ENCODE data around the gene GMPR. TPM values are rescaled to one million over a fixed set of nuclear protein-coding genes. Genes with fewer than 3 reads are reported as not detected.
A peak's percentile ranks its signal among the peaks of the same experiment; 100 is the strongest.
"Not testable (repeated sequence)": the region's sequence is repeated elsewhere in the genome, so short reads cannot be mapped to it uniquely, and the experiment has no call there.

Gene GMPR
- total RNA-seq, 1 donor from 2014 or later, result 126 TPM

DNA sequence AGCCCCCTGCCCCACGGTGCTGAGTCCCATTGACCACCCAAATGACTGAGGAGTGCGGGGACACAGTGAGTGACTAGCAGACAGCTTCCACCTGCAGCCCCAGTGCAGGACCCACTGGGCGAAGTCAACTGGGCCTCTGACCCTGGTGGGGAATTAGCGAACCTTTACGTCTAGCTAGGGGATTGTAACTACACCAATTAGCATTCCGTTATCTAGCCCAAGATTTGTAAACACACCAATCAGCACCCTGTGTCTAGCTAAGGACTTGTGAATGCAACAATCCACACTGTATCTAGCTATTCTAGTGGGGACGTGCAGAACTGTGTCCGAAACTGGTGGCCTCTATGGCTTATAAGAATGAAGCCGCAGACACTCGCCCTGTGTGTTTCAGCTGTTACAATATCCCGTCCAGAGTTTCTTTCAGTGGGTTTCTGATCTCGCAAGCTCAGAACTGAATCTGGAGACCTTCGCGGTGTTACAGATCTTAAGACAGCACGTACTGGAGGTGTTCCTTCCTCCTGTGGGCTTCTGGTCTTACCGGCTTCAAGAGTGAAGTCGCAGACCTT lies 21.1 kb upstream of the GMPR start:
- H3K9me3 ChIP-seq (replicated peaks), result no peaks in the 10 kb centered on the region
- peaks cover 12% of the 10 kb centered on the region for H3K27me3 ChIP-seq (ENCODE audit: low read depth)
- no peak for DNase-seq
- peak overlapping the region; percentile 46 for H3K4me3 ChIP-seq
- peaks cover 19% of the 10 kb centered on the region for H3K4me1 ChIP-seq
- H3K27ac ChIP-seq (replicated peaks), result no peak overlapping the region
- intact Hi-C loops (cut with micrococcal nuclease), result no loop called here
- no peaks in the 10 kb centered on the region for H3K36me3 ChIP-seq
- TF ChIP-seq, protein P1, sequence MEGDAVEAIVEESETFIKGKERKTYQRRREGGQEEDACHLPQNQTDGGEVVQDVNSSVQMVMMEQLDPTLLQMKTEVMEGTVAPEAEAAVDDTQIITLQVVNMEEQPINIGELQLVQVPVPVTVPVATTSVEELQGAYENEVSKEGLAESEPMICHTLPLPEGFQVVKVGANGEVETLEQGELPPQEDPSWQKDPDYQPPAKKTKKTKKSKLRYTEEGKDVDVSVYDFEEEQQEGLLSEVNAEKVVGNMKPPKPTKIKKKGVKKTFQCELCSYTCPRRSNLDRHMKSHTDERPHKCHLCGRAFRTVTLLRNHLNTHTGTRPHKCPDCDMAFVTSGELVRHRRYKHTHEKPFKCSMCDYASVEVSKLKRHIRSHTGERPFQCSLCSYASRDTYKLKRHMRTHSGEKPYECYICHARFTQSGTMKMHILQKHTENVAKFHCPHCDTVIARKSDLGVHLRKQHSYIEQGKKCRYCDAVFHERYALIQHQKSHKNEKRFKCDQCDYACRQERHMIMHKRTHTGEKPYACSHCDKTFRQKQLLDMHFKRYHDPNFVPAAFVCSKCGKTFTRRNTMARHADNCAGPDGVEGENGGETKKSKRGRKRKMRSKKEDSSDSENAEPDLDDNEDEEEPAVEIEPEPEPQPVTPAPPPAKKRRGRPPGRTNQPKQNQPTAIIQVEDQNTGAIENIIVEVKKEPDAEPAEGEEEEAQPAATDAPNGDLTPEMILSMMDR (IDR thresholded peaks at IDR 0.05; ENCODE audit: borderline replicate concordance), result no peak

DNA sequence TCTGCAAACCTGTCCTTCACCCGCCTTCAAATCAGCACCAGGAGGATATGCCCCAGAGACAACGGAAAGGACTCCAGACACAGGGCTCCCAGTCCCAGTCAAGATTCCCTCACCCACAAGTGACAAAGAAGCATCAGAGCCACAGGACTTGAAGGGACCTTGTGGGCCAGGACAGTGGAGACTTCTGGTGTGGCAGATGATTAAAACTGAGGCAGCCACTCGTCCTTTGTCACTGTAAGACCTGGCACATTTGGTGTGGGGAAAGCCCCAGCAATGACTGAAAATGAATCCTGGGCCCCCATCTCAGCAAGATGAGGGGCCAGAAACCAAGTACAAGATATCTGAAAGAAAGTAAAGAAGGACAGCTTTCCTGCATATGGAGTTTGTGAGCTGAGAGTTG lies 15.6 kb upstream of the GMPR start:
- Histone ChIP-seq H3K9me3 (replicated peaks) (no peaks in the 10 kb centered on the region), H3K27ac (replicated peaks) (no peak overlapping the region), H3K4me3 (no peak overlapping the region), H3K27me3 (ENCODE audit: low read depth) (no peaks in the 10 kb centered on the region), H3K4me1 (no peaks in the 10 kb centered on the region), H3K36me3 (no peaks in the 10 kb centered on the region)
- DNase-seq, result no peak
- TF ChIP-seq, protein P1 (IDR thresholded peaks at IDR 0.05; ENCODE audit: borderline replicate concordance), result no peak
- intact Hi-C loops (cut with micrococcal nuclease), result no loop called here

DNA sequence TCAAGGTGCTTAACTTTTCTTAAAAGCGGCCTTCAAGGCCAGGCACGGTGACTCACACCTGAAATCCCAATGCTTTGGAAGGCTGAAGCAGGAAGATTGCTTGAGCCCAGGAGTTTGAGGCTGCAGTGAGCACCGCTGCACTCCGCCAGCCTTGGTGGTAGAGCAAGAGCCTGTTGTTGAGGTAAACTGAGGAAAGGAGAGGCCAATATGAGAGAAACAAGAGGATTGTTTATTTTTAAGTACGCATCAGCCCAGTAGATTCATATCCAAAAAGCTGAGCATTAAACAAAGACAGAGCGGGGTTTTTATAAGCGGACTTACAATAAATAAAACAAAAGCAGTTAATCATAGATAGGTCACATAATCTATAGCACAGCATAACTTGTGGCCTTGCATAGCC lies 15.0 kb upstream of the GMPR start:
- Histone ChIP-seq H3K27me3 (ENCODE audit: low read depth) (no peaks in the 10 kb centered on the region), H3K36me3 (no peaks in the 10 kb centered on the region), H3K4me3 (no peak overlapping the region), H3K4me1 (no peaks in the 10 kb centered on the region), H3K27ac (replicated peaks) (no peak overlapping the region), H3K9me3 (replicated peaks) (no peaks in the 10 kb centered on the region)
- TF ChIP-seq, protein P1 (IDR thresholded peaks at IDR 0.05; ENCODE audit: borderline replicate concordance), result no peak
- intact Hi-C loops (cut with micrococcal nuclease), result no loop called here
- no peak for DNase-seq

GRCh38 chr6:16224409-16224808 lies 14.0 kb upstream of the GMPR start:
- Histone ChIP-seq H3K27ac (replicated peaks) (no peak overlapping the region), H3K4me1 (peaks cover 5% of the 10 kb centered on the region), H3K27me3 (ENCODE audit: low read depth) (no peaks in the 10 kb centered on the region), H3K36me3 (no peaks in the 10 kb centered on the region), H3K4me3 (no peak overlapping the region), H3K9me3 (replicated peaks) (no peaks in the 10 kb centered on the region)
- no peak for DNase-seq
- intact Hi-C loops (cut with micrococcal nuclease), result no loop called here
- TF ChIP-seq, protein P1 (IDR thresholded peaks at IDR 0.05; ENCODE audit: borderline replicate concordance), result no peak

DNA sequence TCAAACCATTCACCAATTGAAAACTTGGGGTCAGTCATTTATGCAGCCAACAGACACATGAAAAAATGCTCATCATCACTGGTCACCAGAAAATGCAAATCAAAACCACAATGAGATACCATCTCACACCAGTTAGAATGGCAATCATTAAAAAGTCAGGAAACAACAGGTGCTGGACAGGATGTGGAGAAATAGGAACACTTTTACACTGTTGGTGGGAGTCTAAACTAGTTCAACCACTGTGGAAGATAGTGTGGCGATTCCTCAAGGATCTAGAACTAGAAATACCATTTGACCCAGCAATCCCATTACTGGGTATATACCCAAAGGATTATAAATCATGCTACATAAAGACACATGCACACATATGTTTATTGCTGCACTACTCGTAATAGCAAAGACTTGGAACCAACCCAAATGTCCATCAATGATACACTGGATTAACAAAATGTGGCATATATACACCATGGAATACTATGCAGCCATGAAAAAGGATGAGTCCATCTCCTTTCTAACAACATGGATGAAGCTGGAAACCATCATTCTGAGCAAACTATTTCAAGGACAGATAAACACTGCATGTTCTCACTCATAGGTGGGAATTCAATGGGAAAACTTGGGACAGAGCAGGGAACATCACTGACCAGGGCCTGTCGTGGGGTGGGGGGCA lies 13.2 kb upstream of the GMPR start:
- DNase-seq; intact Hi-C loops (cut with micrococcal nuclease); H3K36me3 ChIP-seq; H3K27me3 ChIP-seq (ENCODE audit: low read depth); H3K9me3 ChIP-seq (replicated peaks); H3K27ac ChIP-seq (replicated peaks); H3K4me3 ChIP-seq: not testable (repeated sequence)
- H3K4me1 ChIP-seq, result peaks cover 13% of the 10 kb centered on the region

- H3K36me3 ChIP-seq, result not testable (repeated sequence)
Measured at GRCh38 chr6:16226117-16227047, 12.0 kb upstream of the GMPR start.

More at GRCh38 chr6:16226117-16227047, 12.0 kb upstream of the GMPR start:
- DNase-seq; H3K9me3 ChIP-seq (replicated peaks); H3K4me3 ChIP-seq; H3K27me3 ChIP-seq (ENCODE audit: low read depth); intact Hi-C loops (cut with micrococcal nuclease); H3K27ac ChIP-seq (replicated peaks): not testable (repeated sequence)
- peaks cover 25% of the 10 kb centered on the region for H3K4me1 ChIP-seq

Measured in left ventricle myocardium inferior (tissue), 1 donor.